ENCODE data around the gene TMA16. TPM values are rescaled to one million over a fixed set of nuclear protein-coding genes. Genes with fewer than 3 reads are reported as not detected.
A peak's percentile ranks its signal among the peaks of the same experiment; 100 is the strongest.
"Not testable (repeated sequence)": the region's sequence is repeated elsewhere in the genome, so short reads cannot be mapped to it uniquely, and the experiment has no call there.

Gene TMA16
- 10 to 100 TPM; 30.2 to 36.9 (median 34.9) TPM for polyA plus RNA-seq (ENCODE audit: insufficient read length in 3 of 3)
- long read RNA-seq, donor 1, transcript TMA16-201 (7 exons, 1,978 nt) = major isoform, 11 of 28 reads
- long read RNA-seq, donor 1, partial matches to known transcripts = 15 of 28 reads
- long read RNA-seq, donor 1, other reads (novel, unspliced or antisense) = 0 of 28 reads
- long read RNA-seq, donor 2, transcript TMA16-201 (7 exons, 1,978 nt) = major isoform, 21 of 38 reads
- long read RNA-seq, donor 2, transcript TMA16-209 (6 exons, 803 nt) = minor isoform, 5 of 38 reads
- long read RNA-seq, donor 2, partial matches to known transcripts = 12 of 38 reads
- long read RNA-seq, donor 2, other reads (novel, unspliced or antisense) = 0 of 38 reads
- long read RNA-seq, donor 3, transcript TMA16-201 (7 exons, 1,978 nt) = major isoform, 14 of 25 reads
- long read RNA-seq, donor 3, partial matches to known transcripts = 7 of 25 reads
- long read RNA-seq, donor 3, other reads (novel, unspliced or antisense) = 0 of 25 reads
- long read RNA-seq, donor 4, transcript TMA16-201 (7 exons, 1,978 nt) = major isoform, 12 of 20 reads
- long read RNA-seq, donor 4, partial matches to known transcripts = 8 of 20 reads
- long read RNA-seq, donor 4, other reads (novel, unspliced or antisense) = 0 of 20 reads
- long read RNA-seq, donor 5, transcript TMA16-201 (7 exons, 1,978 nt) = major isoform, 8 of 15 reads
- long read RNA-seq, donor 5, partial matches to known transcripts = 7 of 15 reads
- long read RNA-seq, donor 5, other reads (novel, unspliced or antisense) = 0 of 15 reads
- long read RNA-seq, donor 6, transcript TMA16-201 (7 exons, 1,978 nt) = major isoform, 7 of 8 reads
- long read RNA-seq, donor 6, partial matches to known transcripts = 0 of 8 reads
- long read RNA-seq, donor 6, other reads (novel, unspliced or antisense) = 0 of 8 reads
- long read RNA-seq, donor 7, transcript TMA16-201 (7 exons, 1,978 nt) = major isoform, 7 of 43 reads
- long read RNA-seq, donor 7, partial matches to known transcripts = 33 of 43 reads
- long read RNA-seq, donor 7, other reads (novel, unspliced or antisense) = 0 of 43 reads
- long read RNA-seq, donor 8, transcript TMA16-201 (7 exons, 1,978 nt) = major isoform, 7 of 13 reads
- long read RNA-seq, donor 8, partial matches to known transcripts = 6 of 13 reads
- long read RNA-seq, donor 8, other reads (novel, unspliced or antisense) = 0 of 13 reads
- long read RNA-seq, donor 9, transcript TMA16-201 (7 exons, 1,978 nt) = major isoform, 17 of 46 reads
- long read RNA-seq, donor 9, partial matches to known transcripts = 26 of 46 reads
- long read RNA-seq, donor 9, other reads (novel, unspliced or antisense) = 0 of 46 reads
- long read RNA-seq, donor 10, transcript TMA16-201 (7 exons, 1,978 nt) = major isoform, 6 of 26 reads
- long read RNA-seq, donor 10, partial matches to known transcripts = 18 of 26 reads
- long read RNA-seq, donor 10, other reads (novel, unspliced or antisense) = 0 of 26 reads
- long read RNA-seq, donor 11, transcript TMA16-201 (7 exons, 1,978 nt) = major isoform, 8 of 15 reads
- long read RNA-seq, donor 11, partial matches to known transcripts = 7 of 15 reads
- long read RNA-seq, donor 11, other reads (novel, unspliced or antisense) = 0 of 15 reads
- long read RNA-seq, donor 12, transcript TMA16-201 (7 exons, 1,978 nt) = major isoform, 17 of 24 reads
- long read RNA-seq, donor 12, partial matches to known transcripts = 5 of 24 reads
- long read RNA-seq, donor 12, other reads (novel, unspliced or antisense) = 0 of 24 reads
- long read RNA-seq, donor 13, transcript TMA16-201 (7 exons, 1,978 nt) = major isoform, 7 of 13 reads
- long read RNA-seq, donor 13, partial matches to known transcripts = 6 of 13 reads
- long read RNA-seq, donor 13, other reads (novel, unspliced or antisense) = 0 of 13 reads
- long read RNA-seq, donor 14, transcript TMA16-201 (7 exons, 1,978 nt) = major isoform, 25 of 59 reads
- long read RNA-seq, donor 14, partial matches to known transcripts = 27 of 59 reads
- long read RNA-seq, donor 14, other reads (novel, unspliced or antisense) = 0 of 59 reads
- long read RNA-seq, donor 15, transcript TMA16-201 (7 exons, 1,978 nt) = major isoform, 14 of 18 reads
- long read RNA-seq, donor 15, partial matches to known transcripts = 0 of 18 reads
- long read RNA-seq, donor 15, other reads (novel, unspliced or antisense) = 0 of 18 reads
- long read RNA-seq, donor 16, transcript TMA16-201 (7 exons, 1,978 nt) = major isoform, 12 of 41 reads
- long read RNA-seq, donor 16, partial matches to known transcripts = 28 of 41 reads
- long read RNA-seq, donor 16, other reads (novel, unspliced or antisense) = 0 of 41 reads

- peak; percentile 91 for DNase-seq
These were observed at the start of gene TMA16 for GRCh38 chr4:163494360-163495241. Gene TMA16, plus strand, starts transcription at chr4:163494690. Its CDS starts 112 bp downstream, at chr4:163494802.

GRCh38 chr4:163447023-163447422 is 47.5 kb upstream of the TMA16 start:
- not testable (repeated sequence) for DNase-seq

GRCh38 chr4:163447481-163447880 is 47.0 kb upstream of the TMA16 start:
- no peak for DNase-seq

GRCh38 chr4:163448540-163449203 is 45.8 kb upstream of the TMA16 start:
- DNase-seq = no peak

- DNase-seq = no peak
These were observed 31.9 kb upstream of the TMA16 start for GRCh38 chr4:163462556-163462955.

- no peak for DNase-seq
These were observed 27.3 kb upstream of the TMA16 start for GRCh38 chr4:163467082-163467770.

GRCh38 chr4:163470391-163470790 is 24.1 kb upstream of the TMA16 start:
- no peak for DNase-seq

- DNase-seq = no peak
These were observed 21.4 kb upstream of the TMA16 start for GRCh38 chr4:163473130-163473529.

GRCh38 chr4:163473576-163473975 is 20.9 kb upstream of the TMA16 start, which contains the start of gene TKTL2:
Gene TKTL2, minus strand, starts transcription at chr4:163473754. Its CDS starts 20 bp downstream, at chr4:163473734.
- no peak for DNase-seq

GRCh38 chr4:163474027-163474426 is 20.5 kb upstream of the TMA16 start:
- DNase-seq = no peak

- DNase-seq = no peak
These were observed 17.6 kb upstream of the TMA16 start for GRCh38 chr4:163476761-163477438.

GRCh38 chr4:163482190-163482589 is 12.3 kb upstream of the TMA16 start:
- no peak for DNase-seq

- peak; percentile 45 for DNase-seq
These were observed 9.6 kb upstream of the TMA16 start for GRCh38 chr4:163484906-163485305.

GRCh38 chr4:163485589-163485988 is 8.9 kb upstream of the TMA16 start:
- DNase-seq = no peak

GRCh38 chr4:163486321-163486720 is 8.2 kb upstream of the TMA16 start:
- no peak for DNase-seq

GRCh38 chr4:163489929-163490328 is 4.6 kb upstream of the TMA16 start:
- no peak for DNase-seq
